ENCODE results near the gene PROB1.

GRCh38 chr5:139341187-139341688 lies 53.7 kb downstream of the PROB1 start:
- TF ChIP-seq TSHZ2 (CRISPR knock-in tag; IDR thresholded peaks at IDR 0.05) = no peak
- TF ChIP-seq PATZ1 (CRISPR knock-in tag; IDR thresholded peaks at IDR 0.05; ENCODE audit: borderline replicate concordance) = no peak
- no peak for TF ChIP-seq ZC3H10 (CRISPR knock-in tag; IDR thresholded peaks at IDR 0.05)
- TF ChIP-seq ZNF70 (CRISPR knock-in tag; IDR thresholded peaks at IDR 0.05) = no peak
- no peak for TF ChIP-seq CSDC2 (CRISPR knock-in tag; IDR thresholded peaks at IDR 0.05)
- no peak for TF ChIP-seq BACH2 (CRISPR knock-in tag; IDR thresholded peaks at IDR 0.05; ENCODE audit: borderline replicate concordance)
- TF ChIP-seq ZNF565 (CRISPR knock-in tag; conservative IDR thresholded peaks at IDR 0.05; ENCODE audit: low read depth) = no peak
- TF ChIP-seq ZFP30 (CRISPR knock-in tag; IDR thresholded peaks at IDR 0.05) = no peak
- TF ChIP-seq ZNF8 (CRISPR knock-in tag; IDR thresholded peaks at IDR 0.05) = peak; percentile 88
- TF ChIP-seq RARB (CRISPR knock-in tag; IDR thresholded peaks at IDR 0.05) = no peak
- no peak for TF ChIP-seq GLIS3 (CRISPR knock-in tag; IDR thresholded peaks at IDR 0.05)
- TF ChIP-seq PPARA (CRISPR knock-in tag; IDR thresholded peaks at IDR 0.05; ENCODE audit: borderline replicate concordance) = no peak
- no peak for TF ChIP-seq ZFP3 (CRISPR knock-in tag; IDR thresholded peaks at IDR 0.05)
- TF ChIP-seq ARNTL (CRISPR knock-in tag; IDR thresholded peaks at IDR 0.05; ENCODE audit: borderline replicate concordance, low read depth) = no peak

Data from SK-N-SH treated with all-trans-retinoic acid at 6 μM for 48 hours (cell line).